NCI-H128 (cell line): ENCODE results near the gene TNN.

Experiments
- DNase-seq: peaks from one replicate; lab custom pipeline; 2025; ENCODE audit not compliant: unreplicated experiment; lab: John Stamatoyannopoulos, UW

TNN gene

DNA sequence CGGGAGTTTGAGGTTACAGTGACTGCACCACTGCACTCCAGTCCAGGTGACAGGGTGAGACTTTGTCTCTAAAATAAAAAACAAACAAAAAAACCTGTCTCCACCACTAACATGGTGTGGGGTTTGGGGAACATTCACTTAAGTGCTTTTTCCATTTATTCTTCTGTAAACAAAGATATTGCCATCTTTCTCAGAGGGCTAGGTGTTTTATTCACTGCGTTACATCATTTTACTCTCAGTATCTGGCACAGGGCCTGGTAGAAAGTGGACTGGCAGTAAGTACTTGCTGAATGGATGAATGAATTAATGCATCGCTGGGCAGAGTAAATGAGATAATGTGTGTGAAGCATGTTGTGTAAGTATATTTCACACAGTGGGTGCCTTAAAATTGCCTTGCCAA, 104.9 kb downstream of the TNN start:
- DNase-seq = peak; percentile 36

DNA sequence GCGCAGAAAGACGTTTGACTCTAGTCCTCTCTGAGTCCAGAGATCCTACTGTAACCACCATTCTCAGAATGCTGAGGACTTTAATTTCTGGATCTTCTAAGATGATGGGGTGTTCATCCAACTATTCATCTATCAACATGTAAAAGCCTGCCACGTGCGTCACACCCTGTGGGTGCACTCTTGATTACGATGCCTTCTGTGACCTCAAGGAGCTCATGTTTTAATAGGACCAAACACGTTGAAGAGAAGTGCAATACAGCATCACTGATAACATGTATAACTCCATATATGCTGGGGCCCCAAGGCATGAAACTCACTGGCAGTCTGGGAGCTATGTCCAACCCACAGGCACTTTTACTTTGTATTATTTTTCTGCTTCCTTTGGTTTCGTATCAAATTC, 105.9 kb downstream of the TNN start:
- DNase-seq = no peak

DNA sequence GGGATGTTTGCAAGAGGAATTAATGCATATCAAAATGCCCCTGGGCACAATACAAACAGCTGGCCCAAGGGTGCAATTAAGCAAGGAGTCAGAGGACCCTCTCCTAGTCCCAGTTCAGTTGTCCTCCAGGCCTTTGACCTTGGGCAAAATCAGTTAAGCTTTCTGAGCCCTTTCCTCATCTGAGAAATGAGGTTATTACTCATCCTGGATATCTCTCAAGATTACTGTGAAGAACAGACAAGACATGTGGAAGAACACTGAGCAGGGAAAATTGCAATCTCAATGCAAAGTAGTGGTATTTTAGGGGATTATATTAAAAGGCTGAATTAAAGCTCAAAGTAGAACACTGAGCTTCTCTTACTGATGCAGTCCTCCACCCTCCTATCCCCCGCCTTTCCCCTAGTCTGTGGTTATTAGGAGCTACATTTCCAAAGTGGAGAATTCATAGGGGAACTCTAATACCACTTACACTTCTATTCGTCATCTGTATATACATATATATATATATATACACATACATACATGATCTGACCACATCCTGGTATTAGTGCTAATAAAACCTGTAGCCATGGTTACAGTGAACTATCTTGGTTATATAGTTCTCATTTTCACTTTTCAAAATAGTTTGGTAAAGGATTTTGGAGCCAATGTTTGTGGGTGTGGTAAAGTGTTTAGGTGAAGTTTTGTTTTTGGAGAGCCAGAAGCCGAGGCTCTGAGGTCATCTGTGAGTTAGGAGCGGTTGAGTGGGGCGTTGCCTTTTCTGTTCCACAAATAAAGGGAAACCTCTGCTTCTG, 106.9 kb downstream of the TNN start:
- DNase-seq = no peak

DNA sequence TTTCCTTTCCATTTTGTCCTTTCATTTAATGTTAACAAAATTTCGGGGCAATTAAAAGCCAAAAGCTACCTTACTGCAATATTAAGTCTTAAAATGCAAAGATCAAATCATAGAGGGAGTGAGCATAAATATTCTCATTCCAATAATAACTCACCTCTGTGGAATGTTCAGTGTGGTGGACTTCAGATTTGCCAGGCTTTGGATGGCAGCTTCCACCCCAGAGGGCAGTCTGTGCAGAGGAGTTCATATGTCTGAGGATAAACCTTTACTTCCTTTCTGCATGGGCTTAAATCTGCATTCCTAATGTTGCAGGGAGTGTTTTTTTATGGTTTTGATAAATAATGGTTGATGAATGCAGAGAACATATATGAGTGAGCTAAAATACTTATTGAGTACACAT, 108.6 kb downstream of the TNN start:
- DNase-seq = no peak

DNA sequence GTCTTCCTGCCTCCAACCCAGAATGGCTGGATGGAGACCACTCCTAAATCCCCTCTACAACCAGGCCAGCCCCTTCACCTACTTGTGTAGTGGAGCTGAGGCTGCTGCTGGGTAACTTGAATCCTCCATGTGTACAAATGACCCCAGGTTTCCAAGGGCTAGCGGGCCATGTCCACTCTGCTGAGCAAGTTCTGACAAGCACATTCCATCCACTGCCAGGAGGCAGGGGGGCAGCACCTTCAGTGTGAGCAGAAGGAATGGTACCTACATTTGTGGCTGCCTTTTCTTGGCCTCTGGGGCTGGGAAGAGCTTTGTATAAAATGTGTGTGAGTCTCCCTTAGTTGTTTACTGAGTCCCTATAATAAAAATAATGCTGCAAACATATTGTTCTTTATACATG, 110.4 kb downstream of the TNN start:
- DNase-seq = no peak

DNA sequence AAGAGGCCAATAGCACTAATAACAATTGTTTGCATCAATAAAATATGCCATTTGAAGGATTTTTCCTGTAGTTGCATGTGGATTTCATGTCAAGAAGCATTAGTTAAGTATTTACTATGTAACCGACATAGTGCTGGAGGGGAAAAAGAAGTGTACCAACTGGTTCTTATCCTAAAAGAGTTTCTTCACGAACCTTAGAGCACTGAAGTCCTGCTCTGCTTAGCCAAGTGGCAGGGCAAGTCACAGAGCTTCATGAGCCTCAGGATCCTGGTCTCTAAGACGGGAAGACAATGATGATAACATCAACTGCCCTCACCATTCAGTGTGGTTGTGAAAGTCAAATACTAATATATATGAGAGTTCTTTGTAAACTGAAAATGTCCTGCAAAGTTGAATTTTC, 110.8 kb downstream of the TNN start:
- no peak for DNase-seq

DNA sequence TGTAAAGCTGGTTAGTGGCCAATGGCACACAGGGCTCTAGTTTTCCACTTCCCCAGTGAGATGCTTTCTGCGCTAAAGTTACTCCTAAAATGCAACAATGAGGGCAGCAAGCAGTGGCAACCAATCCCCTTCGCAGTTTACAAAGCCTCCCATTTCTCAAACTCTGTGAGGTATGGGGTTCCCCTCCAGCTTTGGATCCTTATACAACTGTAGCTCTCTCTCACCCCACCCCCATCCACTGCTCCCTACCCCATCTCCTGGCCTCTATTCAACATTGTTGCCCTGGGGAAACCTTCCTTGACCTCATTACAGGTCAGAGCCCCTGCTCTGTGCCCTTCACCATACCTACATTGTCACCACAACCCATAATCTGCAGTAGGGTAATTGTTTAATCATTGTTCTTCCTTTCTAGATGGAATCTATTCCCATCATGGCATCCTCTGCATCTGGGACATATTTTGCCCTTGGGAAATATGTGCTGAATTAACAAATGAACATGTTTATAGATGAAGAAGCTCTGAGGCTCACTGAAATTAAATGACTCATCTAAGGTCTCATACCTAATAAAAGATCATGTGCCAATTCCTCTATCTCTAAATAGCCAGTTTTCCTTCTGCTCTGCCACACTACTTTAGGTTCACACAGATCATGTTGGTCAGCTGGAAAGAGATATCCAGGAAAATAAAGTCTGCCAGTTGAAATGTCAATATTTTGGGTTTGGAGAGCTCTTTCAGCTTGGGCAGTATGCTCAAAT, 112.4 kb downstream of the TNN start:
- no peak for DNase-seq

DNA sequence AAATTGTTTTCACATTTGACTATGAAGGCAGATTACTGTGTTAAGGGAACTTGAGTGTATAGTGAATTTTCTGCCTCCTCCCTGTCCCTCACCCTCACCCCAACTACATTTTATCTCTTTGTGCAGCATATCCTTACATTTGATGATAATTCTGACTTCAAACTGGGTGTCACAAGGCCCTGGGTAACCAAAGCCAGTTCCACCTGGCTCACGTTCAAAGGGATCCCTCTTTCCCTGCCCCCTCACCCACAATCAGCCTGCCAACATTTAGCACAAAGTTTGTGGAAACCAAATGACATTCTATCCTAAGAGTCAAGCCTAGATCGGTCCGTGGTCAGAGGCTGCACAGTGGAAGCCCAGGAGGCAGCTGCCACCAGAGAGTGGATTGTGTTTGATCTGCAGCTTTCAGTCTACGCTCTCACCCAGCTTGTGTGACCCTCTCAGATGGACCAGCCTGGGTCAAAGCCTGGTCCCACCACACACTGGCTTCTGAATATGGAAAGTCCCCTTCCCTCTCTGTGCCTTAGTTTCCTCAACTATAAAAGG, 114.6 kb downstream of the TNN start:
- no peak for DNase-seq

DNA sequence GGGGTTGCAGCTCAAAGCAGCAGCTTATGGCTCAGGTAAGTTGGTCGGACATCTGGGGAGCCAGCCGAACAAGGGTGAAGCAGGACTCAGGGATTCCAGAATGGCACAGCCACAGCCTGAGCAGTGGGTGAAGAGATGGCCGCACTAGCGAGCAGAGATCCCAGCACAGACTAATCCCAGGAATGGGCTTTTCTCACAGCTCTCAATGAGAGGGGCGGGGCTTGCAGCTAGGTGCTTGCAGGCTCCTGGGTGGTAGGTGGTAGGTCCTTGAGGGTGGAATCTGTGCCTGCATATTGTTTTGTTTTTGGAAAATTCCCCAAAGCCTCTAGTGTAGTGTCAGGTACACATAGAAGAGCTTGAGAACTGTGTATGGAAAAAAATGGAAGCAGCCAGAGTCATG, 116.0 kb downstream of the TNN start:
- DNase-seq = no peak

DNA sequence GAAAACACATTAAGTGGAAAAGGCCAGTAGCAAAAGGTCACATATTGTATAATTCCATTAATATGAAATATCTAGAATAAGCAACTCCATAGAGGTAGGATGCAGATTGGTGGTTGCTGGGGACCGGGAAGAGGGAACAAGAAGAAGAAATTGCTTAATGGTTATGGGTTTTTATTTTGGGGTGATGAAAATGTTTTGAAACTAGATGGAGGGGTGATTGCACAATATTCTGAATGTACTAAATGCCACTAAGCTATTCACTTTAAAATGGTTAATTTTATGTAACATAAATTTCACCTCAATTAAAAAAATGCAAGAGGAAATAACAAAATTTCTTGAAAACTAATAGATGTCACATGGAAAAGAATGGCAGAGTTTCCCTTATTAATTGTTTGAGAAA, 118.3 kb downstream of the TNN start:
- DNase-seq = no peak

DNA sequence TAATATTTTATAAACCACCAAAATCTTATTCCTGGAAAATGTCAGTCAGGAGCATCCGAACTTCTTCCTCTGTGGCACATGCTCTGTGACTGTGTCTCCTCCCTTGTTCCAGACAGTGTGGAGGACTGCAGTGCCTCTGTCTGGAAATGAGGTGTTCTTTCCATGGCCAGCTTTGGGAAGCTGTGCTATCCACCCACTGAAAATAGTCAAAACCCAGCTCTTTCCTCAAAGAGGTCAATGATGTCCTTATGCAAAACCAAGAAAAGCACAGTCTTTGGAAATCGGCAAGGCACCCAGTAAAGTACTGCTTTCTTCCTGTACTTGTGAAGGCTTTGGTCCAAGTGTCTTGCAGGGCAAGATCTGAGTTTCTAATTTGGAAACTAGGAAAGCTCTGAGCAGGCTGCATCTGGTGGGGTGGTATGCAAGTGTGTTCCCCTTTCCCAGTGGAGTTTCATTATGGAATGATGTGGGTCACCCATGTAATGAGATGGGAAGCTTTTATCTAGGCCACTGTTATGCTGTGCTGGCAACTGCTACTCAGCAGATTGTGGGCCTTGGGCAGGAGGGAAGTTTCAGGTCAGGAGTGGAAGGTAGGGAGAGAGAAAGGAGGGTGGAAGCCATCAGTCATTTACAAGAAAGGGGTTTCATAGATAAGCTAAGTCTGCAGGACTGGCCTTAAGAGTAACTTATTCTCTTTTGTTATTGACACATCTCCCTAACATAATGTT, 119.0 kb downstream of the TNN start:
- DNase-seq = no peak

DNA sequence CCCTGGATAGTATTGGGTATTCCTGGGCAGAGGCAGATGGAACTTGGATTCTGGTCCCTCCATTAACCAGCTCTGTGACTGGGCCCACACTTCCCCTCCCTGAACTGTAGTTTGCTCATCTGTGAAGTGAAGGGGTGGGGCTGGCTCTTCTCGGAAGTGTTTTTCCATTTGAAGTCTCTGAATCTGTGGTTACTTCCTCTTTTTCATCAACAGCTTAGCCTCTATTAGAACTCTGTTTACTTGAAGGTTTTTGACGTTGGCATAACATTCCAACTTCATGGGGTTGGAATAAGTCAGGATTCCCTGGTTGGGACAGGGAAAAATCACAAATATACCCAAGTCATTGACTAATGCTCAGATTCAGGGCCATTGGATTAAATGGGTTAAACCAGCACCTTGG, 121.3 kb downstream of the TNN start:
- no peak for DNase-seq

DNA sequence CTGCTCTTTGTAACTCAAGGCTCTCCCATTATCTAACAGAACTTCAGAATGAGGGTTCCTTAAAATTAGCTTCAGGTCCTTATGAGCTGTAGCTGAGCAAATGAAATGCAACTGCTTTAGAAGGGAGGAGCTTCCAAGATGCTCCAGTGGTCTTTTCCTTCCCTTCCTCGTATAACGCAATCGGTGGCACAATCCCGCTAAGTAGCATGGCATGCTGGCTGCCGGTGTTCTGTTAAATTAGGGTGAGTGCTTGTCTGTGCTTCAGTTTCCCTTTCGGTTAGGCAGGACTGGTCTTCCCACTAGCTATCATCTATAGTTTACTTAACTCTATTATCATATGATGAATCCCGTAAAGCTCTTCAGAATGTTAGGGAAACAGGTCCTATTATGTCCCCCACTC, 124.0 kb downstream of the TNN start:
- DNase-seq = no peak

DNA sequence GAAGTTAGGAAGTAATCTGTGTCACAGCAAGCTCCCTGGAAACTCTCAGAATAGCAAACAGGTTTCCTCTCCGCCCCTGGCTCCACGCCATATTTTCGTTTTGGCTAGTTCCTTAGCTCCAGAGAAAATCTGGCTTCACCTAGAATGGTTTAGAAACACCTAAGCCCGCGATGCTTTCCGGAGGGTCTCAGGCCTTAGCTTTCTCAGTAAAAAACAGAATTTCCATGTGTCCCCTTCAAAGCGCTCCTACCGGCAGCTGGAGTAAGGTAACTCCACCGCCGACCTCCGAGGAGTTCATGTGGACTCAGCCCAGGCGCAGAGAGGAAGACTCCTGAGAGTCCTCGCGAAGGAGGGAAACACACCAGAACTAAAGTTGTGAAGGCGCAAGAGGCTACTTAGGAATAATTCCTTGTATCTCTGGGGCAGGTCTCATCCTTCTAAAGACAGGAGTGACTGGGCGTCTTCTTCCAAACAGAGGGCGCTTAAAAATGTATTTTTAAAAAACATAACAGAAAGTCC, 124.5 kb downstream of the TNN start:
- DNase-seq = peak; percentile 35

DNA sequence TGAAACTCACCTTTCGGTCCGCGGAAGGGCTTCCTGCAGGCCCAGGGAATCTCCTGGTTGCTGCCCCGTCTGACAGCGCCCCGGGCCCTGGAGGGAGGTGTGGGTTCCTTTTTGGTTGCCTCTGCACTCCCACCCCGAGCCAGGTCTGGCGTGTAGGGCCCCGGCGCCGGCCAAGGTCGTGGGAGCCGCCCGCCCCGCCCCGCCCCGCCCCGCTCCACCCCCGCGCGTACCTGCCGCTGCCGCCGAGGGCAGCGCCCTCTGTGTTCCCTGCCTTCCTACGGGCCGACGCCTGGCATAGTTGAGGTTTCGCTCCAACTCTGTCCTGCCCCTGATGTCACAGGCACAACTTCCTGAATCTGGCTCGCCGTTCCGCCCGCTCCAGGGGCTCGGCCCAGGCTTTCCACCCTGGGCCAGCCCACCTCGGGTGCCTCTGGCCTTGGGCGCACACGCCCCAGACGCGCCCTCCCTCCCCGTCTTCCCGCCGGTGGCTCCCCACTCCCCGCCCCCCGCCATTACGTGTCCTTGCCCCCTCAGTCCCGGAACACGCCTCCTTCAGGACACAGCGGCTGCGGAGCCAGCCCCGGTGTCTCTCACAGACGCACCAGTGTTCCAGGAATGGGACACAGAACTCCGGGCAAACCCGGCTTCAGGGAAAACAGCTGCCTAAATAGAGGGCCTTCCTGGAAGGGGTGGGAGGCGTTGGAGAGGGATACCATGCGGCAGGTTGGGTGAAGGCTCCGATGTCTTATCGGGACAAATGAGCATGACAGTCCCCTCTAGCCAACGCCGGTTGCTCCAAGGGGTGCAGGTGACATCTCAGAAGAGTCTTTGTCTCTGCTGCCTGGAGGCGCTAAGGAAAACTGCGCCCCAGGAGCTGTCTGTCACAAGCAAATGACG, 125.2 kb downstream of the TNN start, which contains the start of gene KIAA0040:
KIAA0040 (minus strand) TSS at position 147 of the 897 bp plus-strand sequence. CDS start 31,763 bp downstream, outside the sequence.
- DNase-seq = peak; percentile 10

DNA sequence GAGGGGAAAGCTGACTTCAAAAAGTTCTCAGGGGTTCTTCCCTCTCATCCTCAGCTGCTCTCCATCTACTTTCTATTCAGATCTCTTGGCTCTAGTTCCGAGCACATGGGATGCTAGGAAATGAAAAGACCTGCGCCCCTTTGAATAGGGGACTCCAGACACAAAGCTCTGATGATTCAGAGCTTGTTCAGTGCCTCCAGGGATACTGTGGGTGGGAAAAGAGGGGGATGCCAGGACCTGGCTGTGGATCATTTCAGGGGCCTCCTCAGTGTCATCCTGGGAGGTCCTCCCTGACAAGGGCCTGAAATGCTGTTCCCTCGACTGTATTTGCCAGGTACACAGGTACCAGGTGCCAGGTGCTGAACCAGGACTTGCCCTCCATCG, 125.9 kb downstream of the TNN start:
- no peak for DNase-seq

DNA sequence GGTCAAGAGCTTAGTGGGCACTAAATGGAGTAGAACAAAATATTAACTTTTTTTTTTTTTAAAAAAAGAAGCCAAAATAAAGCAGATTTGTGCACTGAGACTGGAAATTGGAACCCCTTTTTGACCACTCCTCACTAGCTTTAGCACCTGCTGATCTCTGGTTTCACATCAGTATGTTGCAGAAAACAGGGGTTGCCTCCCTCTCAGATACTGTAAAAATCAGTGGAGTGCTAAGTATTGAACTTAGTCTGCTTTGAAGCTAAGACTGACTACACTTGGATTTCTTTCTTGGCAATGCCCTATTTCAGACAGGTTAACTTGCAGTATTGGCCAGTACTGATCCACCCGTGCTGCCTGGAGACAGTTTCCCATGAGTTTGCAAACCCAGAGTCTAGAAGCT, 127.6 kb downstream of the TNN start:
- no peak for DNase-seq

DNA sequence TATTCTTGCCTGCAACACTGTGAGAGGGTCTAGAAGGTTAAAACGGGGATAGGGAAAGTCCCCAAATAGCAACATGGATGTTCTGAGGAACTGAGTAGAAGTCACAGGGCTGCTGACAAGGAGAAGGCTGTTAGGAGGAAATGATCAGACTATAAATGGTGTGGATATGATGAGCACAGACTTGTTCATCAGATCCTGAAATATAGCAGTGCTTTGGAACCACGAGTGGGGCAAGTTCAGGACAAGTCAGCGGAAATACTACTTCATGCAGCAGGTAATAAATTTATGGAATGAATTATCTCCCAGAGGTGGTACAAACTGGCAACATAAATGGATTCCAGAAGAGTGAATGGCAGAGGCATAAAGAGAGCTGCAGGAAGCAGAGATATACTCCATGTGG, 128.2 kb downstream of the TNN start:
- no peak for DNase-seq

DNA sequence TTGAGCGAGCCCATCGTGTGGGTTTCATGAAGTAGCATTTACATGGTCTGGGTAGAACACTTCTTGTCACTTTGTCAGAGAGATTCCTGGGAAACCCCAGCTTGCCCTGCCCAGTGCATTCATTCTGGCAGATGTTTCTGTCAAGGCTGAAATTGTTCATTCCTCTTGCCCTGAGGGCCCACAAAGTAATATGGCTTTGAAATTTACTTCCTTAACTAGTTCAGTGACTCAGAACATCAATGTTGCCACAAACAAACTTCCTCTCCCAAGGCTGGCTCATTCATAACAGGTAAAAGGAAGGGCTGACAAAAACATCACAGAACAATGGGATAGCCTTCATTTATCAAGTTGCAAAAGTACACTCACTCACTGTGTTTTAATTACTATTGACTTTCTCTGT, 129.9 kb downstream of the TNN start:
- DNase-seq = no peak
